GM19463 (cell line): ENCODE results near the gene SKAP2.
A peak's percentile ranks its signal among the peaks of the same experiment; 100 is the strongest.

Source experiments
- ATAC-seq: cut with Tn5 transposase; IDR thresholded peaks from one replicate; pipeline ENCODE4 v1.9.1; 2021; ENCODE audit warnings: mild to moderate bottlenecking, moderate library complexity; ENCODE audit not compliant: unreplicated experiment

The SKAP2 gene

DNA sequence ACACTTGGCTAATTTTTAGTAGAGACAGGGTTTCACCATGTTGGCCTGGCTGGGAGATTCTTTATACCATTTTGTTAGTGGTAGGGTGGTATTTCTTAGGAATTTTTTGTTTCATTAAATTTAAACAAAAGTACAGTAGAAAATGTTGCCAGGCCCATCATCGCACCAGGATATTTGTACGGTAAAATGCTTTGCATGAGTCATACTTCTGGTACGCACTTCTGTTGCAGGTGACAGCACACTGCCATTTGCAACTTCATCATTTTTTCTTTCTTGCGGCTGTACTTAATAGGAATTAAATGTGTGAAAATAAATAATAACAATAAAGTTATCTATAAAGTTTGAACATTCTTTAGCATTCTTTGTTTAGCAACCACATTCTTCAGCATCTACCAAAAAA is 195.6 kb downstream of the SKAP2 start:
- no peak for ATAC-seq

- ATAC-seq = peak; percentile 62
Measured at GRCh38 chr7:26667514-26668133, 196.8 kb downstream of the SKAP2 start.

DNA sequence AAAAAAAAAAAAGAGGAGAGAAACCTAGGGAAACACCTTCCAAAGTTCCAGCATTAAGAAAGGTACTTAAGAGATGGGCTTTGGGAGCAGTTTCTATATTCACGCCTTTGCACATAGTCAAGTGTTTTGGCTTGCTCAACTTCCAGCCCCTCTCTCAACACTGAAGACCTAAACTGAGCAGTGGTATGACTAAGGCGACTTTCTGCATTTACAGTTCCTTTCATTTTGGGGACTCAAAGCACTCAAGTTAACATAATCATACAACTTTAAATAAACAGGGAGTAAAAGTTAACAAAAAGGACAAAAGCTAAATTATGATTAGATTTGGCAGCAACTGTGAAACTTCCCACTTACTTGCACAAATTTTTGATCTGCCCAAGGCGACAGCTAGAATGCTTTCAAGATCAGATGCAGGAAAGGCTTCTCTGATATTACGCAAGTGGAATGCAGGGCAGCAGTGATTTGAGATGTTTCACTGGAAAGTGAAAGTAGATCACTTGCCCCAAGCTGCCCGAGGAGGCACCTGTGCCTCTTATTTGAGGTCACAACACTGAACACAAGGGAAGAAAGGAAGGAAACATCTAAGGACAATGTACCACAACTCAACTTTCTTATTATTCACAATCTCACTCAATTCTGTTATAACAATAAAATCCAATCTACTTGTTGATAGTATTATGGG is 199.5 kb downstream of the SKAP2 start:
- ATAC-seq = peak; percentile 67

- no peak for ATAC-seq
Measured at GRCh38 chr7:26664274-26664673, 200.1 kb downstream of the SKAP2 start.

DNA sequence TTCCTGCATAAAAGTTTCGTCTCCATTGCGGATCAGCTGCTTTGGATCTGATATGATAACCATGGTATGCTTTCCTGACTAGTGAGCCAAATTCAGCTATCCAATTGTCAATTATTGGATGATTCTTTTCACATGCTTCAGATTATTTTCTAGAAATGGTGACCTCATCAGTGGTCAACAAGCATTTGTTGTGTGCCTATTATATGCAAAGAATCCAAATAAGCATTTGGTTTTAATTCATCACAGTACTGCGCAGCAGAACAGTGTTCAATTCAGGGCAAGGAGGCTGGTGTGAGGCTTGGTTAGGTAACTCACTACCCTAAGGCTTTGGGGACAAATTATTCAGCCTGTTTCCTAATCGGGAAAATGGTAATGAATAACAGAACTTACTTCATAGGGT is 200.5 kb downstream of the SKAP2 start:
- no peak for ATAC-seq

- ATAC-seq = no peak
Measured at GRCh38 chr7:26662646-26663045, 201.7 kb downstream of the SKAP2 start.

DNA sequence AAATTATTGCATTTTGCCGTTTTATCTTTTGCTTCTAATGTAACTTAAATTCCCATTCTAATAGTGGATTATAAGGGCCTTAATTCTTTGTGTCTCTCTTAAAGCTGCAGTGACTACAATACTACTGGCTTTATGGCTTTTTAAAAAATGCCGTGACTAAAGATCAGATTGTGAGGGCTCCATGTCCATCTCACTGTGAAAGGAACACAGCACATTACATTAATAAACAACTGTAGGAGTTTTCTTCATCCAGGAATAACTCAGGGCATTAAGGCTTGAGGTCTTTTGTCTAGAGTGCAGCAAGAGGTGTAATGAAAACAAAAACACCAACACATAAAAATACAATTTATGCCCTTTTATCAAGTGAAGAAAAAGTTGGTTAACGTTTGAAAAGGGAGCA is 205.3 kb downstream of the SKAP2 start:
- ATAC-seq = no peak

DNA sequence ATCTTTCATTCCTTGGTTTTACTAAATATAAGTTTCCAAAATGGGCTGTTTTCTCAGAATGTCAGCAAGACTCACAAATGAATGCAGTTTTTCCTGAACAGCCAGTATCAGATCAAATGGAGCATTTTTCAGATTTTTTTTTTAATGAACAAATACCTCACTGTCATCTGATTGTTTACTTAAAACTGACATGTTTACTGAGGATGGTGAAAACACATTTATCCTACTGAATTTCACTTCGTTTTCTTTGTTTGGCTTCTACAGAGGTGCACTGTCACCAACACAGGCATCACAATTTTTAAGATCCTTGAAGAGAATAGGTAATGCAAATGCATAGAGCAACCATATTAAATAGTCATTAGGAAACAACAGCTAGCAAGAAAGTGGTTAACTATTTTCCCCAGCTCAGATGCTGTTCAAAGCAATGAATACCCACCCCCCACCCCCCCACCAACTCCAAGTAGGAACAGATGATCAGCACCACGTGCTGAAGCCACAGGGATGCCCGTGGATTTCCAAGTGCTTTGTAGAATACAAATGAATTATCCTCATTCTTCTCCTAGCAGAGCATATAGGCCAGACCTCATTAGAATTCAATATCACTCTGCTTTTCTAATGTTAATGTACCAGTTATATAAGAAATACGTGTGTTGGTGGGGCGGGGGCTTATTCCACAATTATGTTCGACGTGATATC is 205.9 kb downstream of the SKAP2 start:
- ATAC-seq = no peak

GRCh38 chr7:26657686-26658388 is 206.6 kb downstream of the SKAP2 start:
- ATAC-seq = no peak

DNA sequence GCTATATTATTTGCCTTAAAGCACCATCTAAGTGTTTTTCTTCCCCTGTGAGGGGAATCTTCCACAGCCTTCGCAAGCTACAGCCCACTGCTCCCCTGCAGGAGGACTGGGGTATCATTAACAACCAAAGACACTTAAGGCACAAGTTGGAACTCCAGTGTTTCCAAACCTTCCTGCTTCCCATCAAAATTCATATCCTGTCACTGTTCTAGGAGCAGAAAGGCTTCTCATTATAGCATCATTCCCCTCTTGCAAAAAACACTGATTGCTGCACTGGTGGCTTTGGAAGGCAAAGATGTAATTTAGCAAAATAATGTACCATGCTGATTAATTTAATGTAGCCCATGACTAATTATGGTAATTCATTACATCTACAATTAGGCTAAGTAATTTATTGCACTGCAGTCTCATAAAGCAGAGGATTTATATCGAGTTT is 207.2 kb downstream of the SKAP2 start:
- no peak for ATAC-seq

GRCh38 chr7:26656735-26657134 is 207.7 kb downstream of the SKAP2 start:
- ATAC-seq = no peak

GRCh38 chr7:26655781-26656180 is 208.6 kb downstream of the SKAP2 start:
- ATAC-seq = no peak

- no peak for ATAC-seq
Measured at GRCh38 chr7:26653430-26654399, 210.7 kb downstream of the SKAP2 start.

DNA sequence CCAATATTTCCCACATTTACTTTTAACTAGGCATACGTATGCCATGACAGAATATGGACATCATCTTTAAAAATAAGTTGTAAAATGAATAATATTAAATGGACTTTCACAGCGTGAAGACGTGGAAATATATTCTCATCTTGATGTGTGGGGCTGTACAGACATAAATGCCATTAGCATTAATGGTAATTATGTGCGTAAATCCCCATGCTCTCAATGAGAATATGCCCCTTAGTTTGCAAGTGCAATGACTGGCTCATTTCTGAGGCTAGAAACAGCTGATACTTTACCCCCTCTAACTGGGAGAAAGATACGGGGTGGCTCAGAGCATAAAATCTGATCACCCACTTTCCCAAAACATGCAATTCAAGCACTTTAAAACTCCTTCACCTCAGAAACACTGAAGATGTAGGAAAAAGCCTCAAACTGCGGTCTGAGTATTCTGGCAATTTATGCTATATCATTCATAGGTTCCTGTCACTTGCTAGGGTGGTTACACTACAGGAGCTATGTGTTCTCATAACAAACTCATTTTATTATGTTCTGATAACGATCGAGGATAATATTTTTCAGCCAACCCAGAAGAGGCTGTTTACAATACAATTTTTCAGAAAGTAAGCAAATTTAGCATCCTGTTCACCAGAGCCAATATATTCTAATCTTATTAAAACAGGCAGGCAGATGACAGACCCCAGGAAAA is 211.8 kb downstream of the SKAP2 start:
- no peak for ATAC-seq

DNA sequence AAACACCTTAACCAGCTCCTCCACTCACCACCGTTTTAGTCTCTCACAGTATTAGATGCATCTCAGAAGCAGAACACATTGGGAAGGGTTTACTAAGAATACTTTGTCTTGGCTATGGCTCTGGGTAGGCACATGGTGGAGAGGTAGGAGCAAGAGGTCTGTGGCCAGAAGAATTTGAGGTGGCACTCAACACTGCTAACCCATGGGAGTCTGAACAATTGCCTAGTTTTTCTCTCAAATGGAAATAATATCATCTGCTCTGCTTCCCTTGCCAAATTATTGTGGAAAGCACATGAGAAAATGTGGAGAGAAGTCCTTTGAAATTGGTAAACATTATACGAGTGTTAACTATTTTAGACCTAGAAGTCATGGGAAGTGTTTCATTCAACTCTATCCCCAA is 214.3 kb downstream of the SKAP2 start:
- no peak for ATAC-seq

GRCh38 chr7:26649388-26649787 is 215.0 kb downstream of the SKAP2 start:
- no peak for ATAC-seq

- no peak for ATAC-seq
Measured at GRCh38 chr7:26648554-26648953, 215.8 kb downstream of the SKAP2 start.

DNA sequence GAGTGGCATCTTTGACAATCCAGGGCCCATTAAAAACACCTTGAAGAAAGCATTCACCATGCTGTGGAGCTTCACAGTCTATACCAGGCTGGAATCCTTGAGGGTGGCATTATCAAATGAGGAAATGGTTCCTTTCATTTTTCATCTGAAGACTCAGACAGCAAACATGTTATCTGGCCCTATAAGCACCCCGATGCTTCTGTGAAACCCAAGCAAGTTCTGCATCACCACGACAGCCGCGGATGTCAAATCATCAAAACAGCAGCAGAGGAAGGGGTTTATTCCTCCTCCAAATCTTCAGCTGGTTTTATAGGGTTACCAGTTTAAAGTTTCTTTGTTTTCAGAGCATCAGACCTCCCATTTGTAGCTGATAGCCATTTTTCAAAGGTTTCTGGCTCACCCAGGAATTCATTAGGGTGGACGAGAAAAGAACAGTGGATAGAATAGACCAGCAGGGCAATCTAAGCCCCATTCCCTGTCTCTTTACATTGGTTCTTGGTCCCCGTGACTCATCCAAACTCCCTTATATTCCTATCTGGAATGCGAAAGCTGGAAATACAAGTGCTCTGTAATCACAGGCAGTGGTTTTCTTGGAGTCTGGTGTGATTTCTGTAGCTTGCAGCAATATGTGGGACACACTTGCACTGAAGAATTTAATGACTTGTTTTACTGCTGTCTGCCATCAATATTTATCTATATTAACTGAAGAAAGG is 217.9 kb downstream of the SKAP2 start:
- ATAC-seq = no peak

DNA sequence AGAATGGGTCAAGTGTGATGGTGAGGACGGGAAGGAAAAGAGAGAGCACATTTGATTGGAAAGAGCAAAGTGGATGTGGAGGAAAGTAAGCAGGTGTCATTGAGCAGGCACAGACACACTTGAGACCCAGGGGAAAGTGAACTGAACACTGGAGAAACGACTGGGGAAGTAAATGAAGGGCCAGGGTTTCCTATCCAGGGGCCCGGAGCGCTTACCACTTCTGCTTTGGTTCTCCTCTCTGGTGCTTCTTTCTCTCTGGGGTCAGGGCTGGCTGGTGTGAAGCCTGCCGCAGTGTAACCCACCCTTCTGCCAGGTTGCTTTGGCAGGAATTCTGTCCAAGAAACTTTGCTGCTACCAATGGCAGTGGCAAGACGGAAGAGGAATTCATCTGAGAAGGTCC is 219.3 kb downstream of the SKAP2 start:
- ATAC-seq = no peak
